Stimulated activated CD4-positive, alpha-beta T cell treated with anti-CD3 and anti-CD28 coated beads, TNF-alpha, amount 100 ng/mL, for 24 hours (primary cell): ENCODE measurements around the gene KCNK7.
A peak's percentile ranks its signal among the peaks of the same experiment; 100 is the strongest.

Experiments
- DNase-seq, 3 experiments: peaks; one replicate each; pipeline ENCODE4 v3.0.0-alpha.2; 2020; ENCODE audit warnings: low read depth in 3 of 3

Gene KCNK7

GRCh38 chr11:65557280-65558001 lies 38.2 kb downstream of the KCNK7 start:
- DNase-seq, result no peak

GRCh38 chr11:65556470-65557279 lies 38.9 kb downstream of the KCNK7 start:
- DNase-seq, result no peak

- no peak for DNase-seq
These were observed 39.8 kb downstream of the KCNK7 start for GRCh38 chr11:65555693-65556231.

GRCh38 chr11:65554842-65555430 lies 40.7 kb downstream of the KCNK7 start:
- no peak for DNase-seq

- DNase-seq, result no peak
These were observed 41.4 kb downstream of the KCNK7 start for GRCh38 chr11:65554057-65554818.

- DNase-seq, result peak in 1 of 3 experiments; percentile 67
These were observed 42.1 kb downstream of the KCNK7 start for GRCh38 chr11:65553301-65554001.

- DNase-seq, result no peak
These were observed 43.1 kb downstream of the KCNK7 start for GRCh38 chr11:65552388-65552951.

- peak in 1 of 3 experiments; percentile 36 for DNase-seq
These were observed 43.8 kb downstream of the KCNK7 start for GRCh38 chr11:65551572-65552387.

- no peak for DNase-seq
These were observed 46.5 kb downstream of the KCNK7 start for GRCh38 chr11:65549096-65549495.

- DNase-seq, result no peak
These were observed 47.2 kb downstream of the KCNK7 start for GRCh38 chr11:65548395-65548794.

GRCh38 chr11:65547446-65548125 lies 48.0 kb downstream of the KCNK7 start:
- DNase-seq, result no peak

- DNase-seq, result peak; percentile 93 to 99 (median 98)
These were observed 49.2 kb downstream of the KCNK7 start for GRCh38 chr11:65546217-65546958.

- DNase-seq, result no peak
These were observed 49.8 kb downstream of the KCNK7 start for GRCh38 chr11:65545853-65546216.
